ENCODE measurements around the gene LAMA2. TPM values are rescaled to one million over a fixed set of nuclear protein-coding genes. Genes with fewer than 3 reads are reported as not detected.

Gene LAMA2
- total RNA-seq, 1 experiment from 2014 or later: 8.2 TPM

DNA sequence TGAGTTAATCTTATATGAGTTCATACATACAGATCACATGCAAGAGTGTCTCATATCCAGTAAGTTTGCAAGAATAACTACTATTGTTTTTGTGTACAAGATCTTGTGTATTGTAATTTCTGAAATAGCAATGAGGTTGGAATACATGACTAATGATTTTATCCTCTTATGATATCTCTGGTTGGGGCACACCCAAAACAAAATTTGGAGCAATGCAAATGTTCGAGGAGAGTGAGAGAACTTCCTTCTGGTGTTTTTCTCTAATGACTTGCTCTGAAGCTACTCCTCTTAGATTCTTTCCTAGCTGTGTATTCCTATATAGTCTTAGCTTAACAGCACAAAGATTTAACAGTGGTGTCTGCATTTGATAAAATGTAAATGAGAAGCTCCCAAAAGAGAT, 252.5 kb downstream of the LAMA2 start (continued):
- TF ChIP-seq, protein P1, sequence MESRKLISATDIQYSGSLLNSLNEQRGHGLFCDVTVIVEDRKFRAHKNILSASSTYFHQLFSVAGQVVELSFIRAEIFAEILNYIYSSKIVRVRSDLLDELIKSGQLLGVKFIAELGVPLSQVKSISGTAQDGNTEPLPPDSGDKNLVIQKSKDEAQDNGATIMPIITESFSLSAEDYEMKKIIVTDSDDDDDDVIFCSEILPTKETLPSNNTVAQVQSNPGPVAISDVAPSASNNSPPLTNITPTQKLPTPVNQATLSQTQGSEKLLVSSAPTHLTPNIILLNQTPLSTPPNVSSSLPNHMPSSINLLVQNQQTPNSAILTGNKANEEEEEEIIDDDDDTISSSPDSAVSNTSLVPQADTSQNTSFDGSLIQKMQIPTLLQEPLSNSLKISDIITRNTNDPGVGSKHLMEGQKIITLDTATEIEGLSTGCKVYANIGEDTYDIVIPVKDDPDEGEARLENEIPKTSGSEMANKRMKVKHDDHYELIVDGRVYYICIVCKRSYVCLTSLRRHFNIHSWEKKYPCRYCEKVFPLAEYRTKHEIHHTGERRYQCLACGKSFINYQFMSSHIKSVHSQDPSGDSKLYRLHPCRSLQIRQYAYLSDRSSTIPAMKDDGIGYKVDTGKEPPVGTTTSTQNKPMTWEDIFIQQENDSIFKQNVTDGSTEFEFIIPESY (IDR thresholded peaks at IDR 0.05; ENCODE audit: extremely low read depth, insufficient replicate concordance, low read length): no peak
- TF ChIP-seq SIN3A (IDR thresholded peaks at IDR 0.05; ENCODE audit: low read depth) (no peak), EZH2 (IDR thresholded peaks at IDR 0.05) (no peak), EZH2phosphoT487 (IDR thresholded peaks at IDR 0.05; ENCODE audit: borderline replicate concordance) (no peak), EGR1 (IDR thresholded peaks at IDR 0.05; ENCODE audit: low read depth) (no peak), CEBPB (IDR thresholded peaks at IDR 0.05; ENCODE audit: low read depth) (no peak)
- TF ChIP-seq, protein P2, sequence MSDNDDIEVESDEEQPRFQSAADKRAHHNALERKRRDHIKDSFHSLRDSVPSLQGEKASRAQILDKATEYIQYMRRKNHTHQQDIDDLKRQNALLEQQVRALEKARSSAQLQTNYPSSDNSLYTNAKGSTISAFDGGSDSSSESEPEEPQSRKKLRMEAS (IDR thresholded peaks at IDR 0.05): no peak

DNA sequence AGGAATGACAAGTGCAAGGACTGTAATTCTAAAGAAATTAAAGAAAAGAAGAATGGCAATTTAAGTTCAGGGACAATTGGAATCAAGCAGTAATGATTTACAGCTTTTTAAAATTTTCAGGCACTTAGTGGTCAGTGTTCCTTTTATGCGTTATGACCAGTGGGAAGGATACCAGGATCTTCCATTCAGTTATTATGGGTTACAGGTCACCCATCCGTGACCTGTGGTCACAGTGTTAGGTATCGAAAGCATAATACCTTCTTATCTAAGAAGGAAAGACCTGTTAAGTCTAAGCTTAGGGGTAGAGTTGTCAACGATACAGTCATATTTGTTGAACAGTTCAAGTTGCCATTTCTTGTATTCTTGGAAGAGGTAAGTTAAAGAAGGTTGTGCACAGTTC, 253.8 kb downstream of the LAMA2 start:
- Histone ChIP-seq H2AFZ (ENCODE audit: low read depth, low read length, poor library complexity, severe bottlenecking) (no peak overlapping the region), H3K27me3 (ENCODE audit: insufficient read depth, low read length) (no peaks in the 10 kb centered on the region), H3K9me3 (ENCODE audit: control insufficient read depth in 1 of 2, insufficient read depth in 1 of 2, low read depth in 1 of 2, low read length in 2 of 2) (no peaks in the 10 kb centered on the region), H4K20me1 (ENCODE audit: insufficient read depth) (no peaks in the 10 kb centered on the region), H3K9me2 (ENCODE audit: insufficient read depth) (no peaks in the 10 kb centered on the region), H3K79me2 (ENCODE audit: insufficient read depth, low read length) (no peaks in the 10 kb centered on the region), H3K9ac (ENCODE audit: low read length) (no peak overlapping the region), H3K4me3 (replicated peaks in 1 of 2; ENCODE audit: low read depth in 1 of 2, low read length in 2 of 2) (no peak overlapping the region), H3K36me3 (ENCODE audit: control insufficient read depth in 1 of 2, insufficient read depth in 2 of 2, low read length in 2 of 2) (no peaks in the 10 kb centered on the region), H3K4me1 (ENCODE audit: control insufficient read depth in 1 of 2, insufficient read depth in 2 of 2, low read length in 2 of 2) (no peaks in the 10 kb centered on the region), H3K4me2 (ENCODE audit: low read length) (no peak overlapping the region), H3K27ac (ENCODE audit: low read depth, low read length) (no peak overlapping the region)
- ChIA-PET RAD21 (ENCODE audit: low non-redundant PET in 1 of 2, low total read pairs in 2 of 2, uncharacterized antibody in 2 of 2, unreplicated experiment in 2 of 2) (no interaction called here), CTCF (no interaction called here), POLR2A (no interaction called here)
- ATAC-seq: no peak
- TF ChIP-seq SP1 (IDR thresholded peaks at IDR 0.05; ENCODE audit: low read depth): no peak
- TF ChIP-seq POLR2AphosphoS5 (IDR thresholded peaks at IDR 0.05; ENCODE audit: low read depth, low read length): no peak
- TF ChIP-seq, protein P3, sequence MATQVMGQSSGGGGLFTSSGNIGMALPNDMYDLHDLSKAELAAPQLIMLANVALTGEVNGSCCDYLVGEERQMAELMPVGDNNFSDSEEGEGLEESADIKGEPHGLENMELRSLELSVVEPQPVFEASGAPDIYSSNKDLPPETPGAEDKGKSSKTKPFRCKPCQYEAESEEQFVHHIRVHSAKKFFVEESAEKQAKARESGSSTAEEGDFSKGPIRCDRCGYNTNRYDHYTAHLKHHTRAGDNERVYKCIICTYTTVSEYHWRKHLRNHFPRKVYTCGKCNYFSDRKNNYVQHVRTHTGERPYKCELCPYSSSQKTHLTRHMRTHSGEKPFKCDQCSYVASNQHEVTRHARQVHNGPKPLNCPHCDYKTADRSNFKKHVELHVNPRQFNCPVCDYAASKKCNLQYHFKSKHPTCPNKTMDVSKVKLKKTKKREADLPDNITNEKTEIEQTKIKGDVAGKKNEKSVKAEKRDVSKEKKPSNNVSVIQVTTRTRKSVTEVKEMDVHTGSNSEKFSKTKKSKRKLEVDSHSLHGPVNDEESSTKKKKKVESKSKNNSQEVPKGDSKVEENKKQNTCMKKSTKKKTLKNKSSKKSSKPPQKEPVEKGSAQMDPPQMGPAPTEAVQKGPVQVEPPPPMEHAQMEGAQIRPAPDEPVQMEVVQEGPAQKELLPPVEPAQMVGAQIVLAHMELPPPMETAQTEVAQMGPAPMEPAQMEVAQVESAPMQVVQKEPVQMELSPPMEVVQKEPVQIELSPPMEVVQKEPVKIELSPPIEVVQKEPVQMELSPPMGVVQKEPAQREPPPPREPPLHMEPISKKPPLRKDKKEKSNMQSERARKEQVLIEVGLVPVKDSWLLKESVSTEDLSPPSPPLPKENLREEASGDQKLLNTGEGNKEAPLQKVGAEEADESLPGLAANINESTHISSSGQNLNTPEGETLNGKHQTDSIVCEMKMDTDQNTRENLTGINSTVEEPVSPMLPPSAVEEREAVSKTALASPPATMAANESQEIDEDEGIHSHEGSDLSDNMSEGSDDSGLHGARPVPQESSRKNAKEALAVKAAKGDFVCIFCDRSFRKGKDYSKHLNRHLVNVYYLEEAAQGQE (IDR thresholded peaks at IDR 0.05; ENCODE audit: low read depth): no peak
- TF ChIP-seq JUND (IDR thresholded peaks at IDR 0.05): no peak
- TF ChIP-seq CBX3 (IDR thresholded peaks at IDR 0.05; ENCODE audit: low read depth): no peak
- TF ChIP-seq, protein P2 (IDR thresholded peaks at IDR 0.05): no peak
- TF ChIP-seq POLR2A (IDR thresholded peaks at IDR 0.05; ENCODE audit: borderline replicate concordance, extremely low read depth, insufficient read depth, insufficient read length): no peak
- TF ChIP-seq, protein P1 (IDR thresholded peaks at IDR 0.05; ENCODE audit: extremely low read depth, insufficient replicate concordance, low read length): no peak
- TF ChIP-seq EZH2 (IDR thresholded peaks at IDR 0.05): no peak
- no peak for TF ChIP-seq CEBPB (IDR thresholded peaks at IDR 0.05; ENCODE audit: low read depth)
- no peak for TF ChIP-seq EGR1 (IDR thresholded peaks at IDR 0.05; ENCODE audit: low read depth)
- no peak for DNase-seq (ENCODE audit: low read depth, low spot score)
- no TSS peak for BruUV-seq (replicated peaks)
- intact Hi-C loops (cut with micrococcal nuclease): no loop called here
